SKM-1 (cell line): ENCODE measurements around the gene LEFTY2.
"Not testable (repeated sequence)": the region's sequence is repeated elsewhere in the genome, so short reads cannot be mapped to it uniquely, and the experiment has no call there.

Source experiments
- DNase-seq: peaks from one replicate; lab custom pipeline; 2025; ENCODE audit not compliant: unreplicated experiment; lab: John Stamatoyannopoulos, UW

Gene LEFTY2

GRCh38 chr1:225908013-225908640 lies 32.9 kb downstream of the LEFTY2 start:
- DNase-seq: no peak

- no peak for DNase-seq
Measured at GRCh38 chr1:225907341-225907740, 33.7 kb downstream of the LEFTY2 start.

- no peak for DNase-seq
Measured at GRCh38 chr1:225906467-225906866, 34.6 kb downstream of the LEFTY2 start.

DNA sequence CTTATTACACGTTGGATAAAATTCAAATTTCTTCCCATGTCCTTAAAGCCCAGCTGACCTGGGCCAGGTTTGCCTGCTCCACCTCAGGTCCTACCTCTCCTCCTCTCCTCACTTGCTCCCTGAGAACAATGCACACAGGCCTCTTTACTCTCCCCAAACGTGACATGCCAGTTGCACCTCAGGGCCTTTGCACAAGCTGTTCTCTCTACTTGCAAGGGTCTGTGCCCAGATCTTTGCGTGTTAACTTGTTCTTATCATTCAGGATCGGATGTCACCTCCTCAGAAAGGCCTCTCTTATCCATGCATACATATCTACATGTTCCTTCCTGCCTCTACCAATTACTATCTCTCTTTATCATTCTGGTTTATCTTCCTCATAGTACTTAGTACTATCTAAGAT lies 37.4 kb downstream of the LEFTY2 start:
- DNase-seq: no peak

DNA sequence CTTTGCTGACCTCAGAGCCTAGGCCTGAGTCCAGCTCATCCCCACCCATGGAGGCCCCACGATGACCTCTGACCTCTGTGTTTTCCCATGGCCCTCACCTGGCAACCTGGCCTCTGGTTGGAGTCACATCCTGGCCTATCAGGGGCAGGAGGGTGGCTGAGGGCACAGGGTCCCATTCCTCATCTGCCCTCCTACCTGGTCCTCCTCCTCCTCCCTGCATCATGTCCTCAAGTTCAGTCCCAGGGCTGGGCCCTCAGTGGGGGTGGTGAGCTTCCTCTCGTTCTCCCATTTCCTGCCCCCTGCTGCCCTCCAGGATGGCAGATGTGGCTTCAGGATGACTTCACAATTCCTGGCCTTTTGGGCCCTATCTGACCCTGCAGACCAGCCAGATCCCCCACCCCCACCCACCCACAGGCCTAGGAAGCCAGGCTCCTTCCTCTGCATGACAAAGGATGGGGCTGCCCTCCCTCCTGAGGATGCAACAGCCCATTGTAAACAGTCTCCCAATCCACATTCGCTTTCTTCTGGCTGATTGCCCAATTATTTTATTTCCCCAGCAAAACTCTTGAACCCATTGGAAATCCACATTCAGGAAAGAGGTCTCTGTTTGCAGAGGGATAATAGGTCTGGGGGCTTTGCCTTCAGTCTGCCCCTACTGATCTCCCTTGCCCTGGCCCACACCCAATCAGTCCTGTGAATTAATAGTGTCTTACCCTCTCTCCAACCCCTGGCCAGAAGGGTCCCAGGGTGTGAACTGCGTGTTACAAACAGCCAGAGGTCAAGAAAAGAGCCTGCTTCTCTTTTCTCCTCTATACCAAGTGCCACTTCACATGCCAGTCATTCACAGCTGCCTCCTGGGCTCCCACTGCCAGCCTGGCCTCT lies 41.7 kb downstream of the LEFTY2 start:
- DNase-seq: no peak

DNA sequence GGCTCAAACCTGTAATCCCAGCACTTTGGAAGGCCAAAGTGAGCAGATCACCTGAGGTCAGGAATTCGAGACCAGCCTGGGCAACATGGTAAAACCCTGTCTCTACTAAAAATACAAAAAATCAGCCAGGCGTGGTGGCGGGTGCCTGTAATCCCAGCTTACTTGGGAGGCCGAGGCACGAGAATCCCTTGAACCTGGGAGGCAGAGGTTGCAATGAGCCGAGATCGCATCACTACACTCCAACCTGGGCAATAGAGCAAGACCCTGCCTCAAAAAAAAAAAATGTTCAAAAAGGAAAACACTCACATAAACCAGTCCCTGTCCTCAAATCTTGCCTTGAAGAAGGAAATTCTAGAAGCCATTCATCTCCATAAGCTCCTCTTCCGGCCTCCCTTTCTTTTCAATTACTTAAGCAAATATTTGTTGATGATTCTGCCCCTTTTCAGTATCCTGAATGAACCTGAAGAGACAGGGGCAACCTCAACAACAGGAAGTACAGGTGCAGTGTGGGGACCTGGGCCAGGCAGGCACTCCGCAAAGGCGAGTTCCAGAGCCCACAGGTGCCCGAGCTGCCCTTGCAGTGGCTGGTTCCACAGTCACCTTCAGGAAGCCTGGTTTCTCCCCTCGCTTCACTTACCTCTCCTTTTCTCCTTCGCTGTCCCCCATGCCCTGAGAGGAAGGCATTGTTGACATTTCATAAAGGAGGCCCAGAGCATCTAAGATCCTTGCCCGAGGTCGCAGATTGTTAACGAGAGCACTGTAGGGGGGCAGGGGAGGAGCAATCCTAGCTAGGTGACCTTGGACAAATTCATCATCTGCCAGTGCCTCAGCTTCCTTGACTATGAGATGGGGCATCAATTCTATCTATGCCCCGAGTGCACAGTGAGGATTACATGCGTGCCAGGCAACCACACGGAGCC lies 43.2 kb downstream of the LEFTY2 start:
- no peak for DNase-seq

- no peak for DNase-seq
Measured at GRCh38 chr1:225896937-225897549, 44.0 kb downstream of the LEFTY2 start.

GRCh38 chr1:225896494-225896893 lies 44.5 kb downstream of the LEFTY2 start:
- DNase-seq: no peak

DNA sequence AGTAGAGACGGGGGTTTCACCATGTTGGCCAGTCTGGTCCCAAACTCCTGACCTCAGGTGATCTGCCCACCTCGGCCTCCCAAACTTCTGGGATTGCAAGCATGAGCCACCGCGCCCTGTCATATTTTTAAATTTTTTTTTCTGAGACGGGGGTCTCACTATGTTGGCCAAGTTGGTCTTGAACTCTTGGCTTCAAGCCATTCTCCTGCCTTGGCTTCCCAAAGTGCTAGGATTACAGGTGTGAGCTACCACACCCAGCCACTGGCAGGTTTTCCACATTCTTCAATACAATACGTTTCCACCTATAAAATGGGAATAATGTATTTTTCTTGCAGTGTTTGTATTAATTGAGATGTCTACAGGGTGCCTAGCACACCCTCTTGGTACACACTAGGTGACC lies 48.7 kb downstream of the LEFTY2 start:
- no peak for DNase-seq

DNA sequence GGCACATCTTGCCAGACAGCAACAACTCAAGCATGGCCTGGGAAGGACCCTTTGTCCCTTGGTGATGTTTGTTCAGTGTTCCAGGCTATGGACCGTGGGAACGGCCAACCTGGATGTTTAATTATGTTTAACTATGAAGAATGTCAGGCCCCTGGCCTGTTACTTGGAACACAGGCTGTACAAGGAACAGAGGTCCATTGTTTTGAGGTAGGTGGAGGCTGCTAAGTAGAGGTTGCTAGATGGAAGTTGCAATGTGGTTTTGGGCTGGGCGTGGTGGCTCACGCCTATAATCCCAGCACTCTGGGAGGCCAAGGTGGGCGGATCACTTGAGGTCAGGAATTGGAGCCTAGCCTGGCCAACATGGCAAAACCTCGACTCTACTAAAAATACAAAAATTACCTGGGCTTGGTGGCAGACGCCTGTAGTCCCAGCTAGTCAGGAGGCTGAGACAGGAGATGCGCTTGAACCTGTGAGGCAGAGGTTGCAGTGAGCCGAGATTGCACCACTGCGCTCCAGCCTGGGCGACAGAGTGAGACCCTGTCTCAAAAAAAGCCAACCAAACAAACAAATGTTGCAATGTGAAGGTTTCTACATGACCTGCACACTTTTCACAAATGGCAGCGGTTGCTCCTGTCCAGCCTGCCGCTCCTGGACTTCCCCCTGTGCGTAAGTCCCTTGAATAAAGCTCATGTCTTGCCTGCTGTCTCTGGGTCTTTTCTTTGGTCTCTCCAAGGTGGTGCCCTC lies 49.6 kb downstream of the LEFTY2 start:
- DNase-seq: no peak

DNA sequence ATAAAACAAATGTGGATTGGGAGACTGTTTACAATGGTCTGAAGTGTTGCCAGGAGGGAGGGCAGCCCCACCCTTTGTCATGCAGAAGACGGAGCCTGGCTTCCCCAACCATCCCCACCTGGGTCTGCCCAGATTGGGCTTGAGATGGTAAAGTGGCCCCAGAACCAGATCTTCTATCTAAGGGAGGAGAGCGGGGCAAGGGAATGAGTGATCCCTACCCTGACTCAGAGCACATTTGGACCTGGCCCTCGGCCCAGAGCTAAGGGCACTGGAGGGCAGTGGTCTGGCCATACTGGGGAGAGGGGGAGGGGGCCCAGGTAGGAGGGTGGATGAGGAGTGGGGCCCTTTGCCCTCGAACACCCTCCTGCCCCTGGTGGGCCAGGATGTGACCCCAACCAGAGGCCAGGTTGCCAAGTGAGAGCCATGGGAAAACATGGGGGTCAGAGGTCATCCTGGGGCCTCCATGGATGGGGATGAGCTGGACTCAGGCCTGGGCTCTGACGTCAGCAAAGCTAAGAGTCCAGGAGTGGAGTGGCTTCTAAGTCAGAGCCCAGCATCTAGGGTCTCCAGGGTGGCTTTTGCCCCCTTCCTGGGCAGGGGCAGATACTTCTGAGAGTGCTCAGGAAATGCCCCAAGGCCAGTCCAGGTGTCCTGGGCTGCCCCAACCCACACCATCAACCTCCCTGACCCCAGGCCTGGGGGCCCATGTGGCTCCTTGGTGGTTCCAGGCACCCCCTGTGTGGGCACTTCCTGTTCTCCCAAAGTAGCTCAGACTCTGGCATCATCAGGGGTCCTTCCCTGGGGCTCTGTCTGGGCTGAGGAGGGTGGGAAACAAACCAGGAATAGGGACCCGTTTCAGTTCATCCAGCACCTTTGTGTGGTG lies 50.4 kb downstream of the LEFTY2 start:
- no peak for DNase-seq

GRCh38 chr1:225889743-225890142 lies 51.3 kb downstream of the LEFTY2 start:
- DNase-seq: no peak

GRCh38 chr1:225888898-225889601 lies 52.0 kb downstream of the LEFTY2 start, which contains the start of gene LEFTY1:
Gene LEFTY1, minus strand, starts transcription at chr1:225889146. Its CDS starts 80 bp downstream, at chr1:225889066.
- no peak for DNase-seq

GRCh38 chr1:225888289-225888897 lies 52.6 kb downstream of the LEFTY2 start:
- DNase-seq: no peak

GRCh38 chr1:225887554-225888288 lies 53.3 kb downstream of the LEFTY2 start:
- not testable (repeated sequence) for DNase-seq

GRCh38 chr1:225887030-225887314 lies 54.0 kb downstream of the LEFTY2 start:
- DNase-seq: no peak
